OCI-LY3 (cell line): Measurements from ENCODE around the gene KDM6A.

Experiments used
- EZH2phosphoT487 ChIP-seq: fragments of 200-600 bp; shearing (Covaris generic); IDR thresholded peaks from 2 replicates; pipeline ENCODE4 v1.6.1; 2018; ENCODE audit warnings: antibody characterized with exemption, mixed run types, low read depth
- TF ChIP-seq, protein P1 (sequence below): fragments of 200-600, 300-600 bp; sonication (generic); IDR thresholded peaks from 2 replicates; pipeline ENCODE4 v1.5.1; 2014; ENCODE audit warnings: antibody characterized with exemption, low read length, low read depth

DNA sequence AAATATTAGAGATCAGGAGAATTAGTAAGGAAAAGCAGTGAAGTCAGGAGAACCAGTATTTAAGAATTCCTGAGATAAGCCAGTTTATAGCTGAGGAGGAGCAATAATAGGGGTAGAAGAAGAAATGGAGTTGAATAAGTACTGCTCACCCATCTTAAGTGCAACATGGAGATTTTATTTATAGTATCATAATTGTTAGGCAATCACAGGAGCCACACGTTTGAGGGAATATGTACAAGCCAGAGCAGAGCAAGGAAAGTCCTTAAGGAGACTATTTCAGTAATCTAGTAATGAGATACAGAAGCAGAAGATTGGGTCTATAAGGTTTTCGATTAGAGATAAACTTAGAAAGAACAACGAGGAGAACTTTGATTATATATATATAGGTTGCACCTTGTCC is 145.0 kb downstream of the KDM6A start:
- TF ChIP-seq, protein P1, sequence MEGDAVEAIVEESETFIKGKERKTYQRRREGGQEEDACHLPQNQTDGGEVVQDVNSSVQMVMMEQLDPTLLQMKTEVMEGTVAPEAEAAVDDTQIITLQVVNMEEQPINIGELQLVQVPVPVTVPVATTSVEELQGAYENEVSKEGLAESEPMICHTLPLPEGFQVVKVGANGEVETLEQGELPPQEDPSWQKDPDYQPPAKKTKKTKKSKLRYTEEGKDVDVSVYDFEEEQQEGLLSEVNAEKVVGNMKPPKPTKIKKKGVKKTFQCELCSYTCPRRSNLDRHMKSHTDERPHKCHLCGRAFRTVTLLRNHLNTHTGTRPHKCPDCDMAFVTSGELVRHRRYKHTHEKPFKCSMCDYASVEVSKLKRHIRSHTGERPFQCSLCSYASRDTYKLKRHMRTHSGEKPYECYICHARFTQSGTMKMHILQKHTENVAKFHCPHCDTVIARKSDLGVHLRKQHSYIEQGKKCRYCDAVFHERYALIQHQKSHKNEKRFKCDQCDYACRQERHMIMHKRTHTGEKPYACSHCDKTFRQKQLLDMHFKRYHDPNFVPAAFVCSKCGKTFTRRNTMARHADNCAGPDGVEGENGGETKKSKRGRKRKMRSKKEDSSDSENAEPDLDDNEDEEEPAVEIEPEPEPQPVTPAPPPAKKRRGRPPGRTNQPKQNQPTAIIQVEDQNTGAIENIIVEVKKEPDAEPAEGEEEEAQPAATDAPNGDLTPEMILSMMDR: no peak
- no peak for TF ChIP-seq EZH2phosphoT487
